ENCODE results near the gene NCOA1. TPM values are rescaled to one million over a fixed set of nuclear protein-coding genes. Genes with fewer than 3 reads are reported as not detected.
"Not testable (repeated sequence)": the region's sequence is repeated elsewhere in the genome, so short reads cannot be mapped to it uniquely, and the experiment has no call there.

NCOA1 gene
- total RNA-seq, 1 donor from 2014 or later, result 31.9 TPM

- intact Hi-C loops (cut with DNase I), result no loop called here
- no peak for DNase-seq (ENCODE audit: low spot score)
Observed at GRCh38 chr2:24521975-24522639, 31.1 kb downstream of the NCOA1 start.

GRCh38 chr2:24527536-24527935, 36.5 kb downstream of the NCOA1 start:
- DNase-seq (ENCODE audit: low spot score), result no peak
- intact Hi-C loops (cut with DNase I), result no loop called here

- DNase-seq (ENCODE audit: low spot score), result no peak
- intact Hi-C loops (cut with DNase I), result no loop called here
Observed at GRCh38 chr2:24530796-24531195, 39.7 kb downstream of the NCOA1 start.

- DNase-seq (ENCODE audit: low spot score); intact Hi-C loops (cut with DNase I): not testable (repeated sequence)
Observed at GRCh38 chr2:24531610-24532009, 40.6 kb downstream of the NCOA1 start.

GRCh38 chr2:24532057-24532456, 41.0 kb downstream of the NCOA1 start:
- intact Hi-C loops (cut with DNase I); DNase-seq (ENCODE audit: low spot score): not testable (repeated sequence)

GRCh38 chr2:24533574-24533973, 42.5 kb downstream of the NCOA1 start:
- DNase-seq (ENCODE audit: low spot score); intact Hi-C loops (cut with DNase I): not testable (repeated sequence)

- DNase-seq (ENCODE audit: low spot score), result no peak
- intact Hi-C loops (cut with DNase I), result no loop called here
Observed at GRCh38 chr2:24538720-24539119, 47.7 kb downstream of the NCOA1 start.

- intact Hi-C loops (cut with DNase I), result no loop called here
- no peak for DNase-seq (ENCODE audit: low spot score)
Observed at GRCh38 chr2:24539258-24539657, 48.2 kb downstream of the NCOA1 start.

- no peak for DNase-seq (ENCODE audit: low spot score)
- intact Hi-C loops (cut with DNase I), result no loop called here
Observed at GRCh38 chr2:24540011-24540477, 49.0 kb downstream of the NCOA1 start.

GRCh38 chr2:24541621-24542020, 50.6 kb downstream of the NCOA1 start:
- intact Hi-C loops (cut with DNase I), result no loop called here
- DNase-seq (ENCODE audit: low spot score), result no peak

- intact Hi-C loops (cut with DNase I), result no loop called here
- DNase-seq (ENCODE audit: low spot score), result no peak
Observed at GRCh38 chr2:24542269-24542872, 51.3 kb downstream of the NCOA1 start.

GRCh38 chr2:24543252-24543651, 52.2 kb downstream of the NCOA1 start:
- intact Hi-C loops (cut with DNase I), result no loop called here
- no peak for DNase-seq (ENCODE audit: low spot score)

GRCh38 chr2:24544456-24545115, 53.5 kb downstream of the NCOA1 start:
- no peak for DNase-seq (ENCODE audit: low spot score)
- intact Hi-C loops (cut with DNase I), result no loop called here

GRCh38 chr2:24546669-24547068, 55.6 kb downstream of the NCOA1 start:
- DNase-seq (ENCODE audit: low spot score), result no peak
- intact Hi-C loops (cut with DNase I), result no loop called here

- no peak for DNase-seq (ENCODE audit: low spot score)
- intact Hi-C loops (cut with DNase I), result no loop called here
Observed at GRCh38 chr2:24548058-24548457, 57.0 kb downstream of the NCOA1 start.

- DNase-seq (ENCODE audit: low spot score); intact Hi-C loops (cut with DNase I): not testable (repeated sequence)
Observed at GRCh38 chr2:24550301-24550700, 59.2 kb downstream of the NCOA1 start.

GRCh38 chr2:24551016-24551415, 60.0 kb downstream of the NCOA1 start:
- no peak for DNase-seq (ENCODE audit: low spot score)
- intact Hi-C loops (cut with DNase I), result no loop called here

GRCh38 chr2:24552836-24553235, 61.8 kb downstream of the NCOA1 start:
- DNase-seq (ENCODE audit: low spot score), result no peak
- intact Hi-C loops (cut with DNase I), result no loop called here

- DNase-seq (ENCODE audit: low spot score), result no peak
- intact Hi-C loops (cut with DNase I), result no loop called here
Observed at GRCh38 chr2:24558781-24559472, 67.9 kb downstream of the NCOA1 start.

- DNase-seq (ENCODE audit: low spot score), result no peak
- intact Hi-C loops (cut with DNase I), result no loop called here
Observed at GRCh38 chr2:24559473-24560113, 68.5 kb downstream of the NCOA1 start.

Data from cardiac septum (tissue), 1 donor.